K562 (cell line): Measurements from ENCODE around the gene MBNL1. TPM values are rescaled to one million over a fixed set of nuclear protein-coding genes. Genes with fewer than 3 reads are reported as not detected.
A peak's percentile ranks its signal among the peaks of the same experiment; 100 is the strongest.

Source experiments
- BCL6 ChIP-seq: fragments of 250-450 bp; sonication (Bioruptor Pico); IDR thresholded peaks from 2 replicates; pipeline ENCODE4 v1.4.0; 2020
- CBFA2T2 ChIP-seq: fragments of 450-650 bp; conservative IDR thresholded peaks from 2 replicates; pipeline ENCODE4 v1.6.1; 2017; ENCODE audit warnings: mild to moderate bottlenecking
- CEBPB ChIP-seq: fragments of 450-650 bp; IDR thresholded peaks from 2 replicates; pipeline ENCODE4 v1.6.1; 2016; ENCODE audit warnings: missing genetic modification characterization, missing compliant biosample characterization
- ELF1 ChIP-seq: fragments of 200-800 bp; sonication (Bioruptor generic); IDR thresholded peaks from 2 replicates; pipeline ENCODE4 v1.6.1; 2016; ENCODE audit warnings: missing genetic modification characterization, missing compliant biosample characterization
- EP300 ChIP-seq: IDR thresholded peaks from 2 replicates; pipeline ENCODE4 v1.6.1; 2012; ENCODE audit warnings: low read length, improper control_type of control experiment
- FOXK2 ChIP-seq, 2 experiments: fragments of 450-650 bp; IDR thresholded peaks in 1 of 2; conservative IDR thresholded peaks in 1 of 2; 2 replicates each; pipeline ENCODE4 v1.6.1; 2016; ENCODE audit warnings: low read depth in 2 of 2, mild to moderate bottlenecking in 1 of 2
- GABPA ChIP-seq: fragments of 200-800 bp; sonication (Bioruptor generic); conservative IDR thresholded peaks from 2 replicates; pipeline ENCODE4 v1.6.1; 2016; ENCODE audit warnings: low read depth, missing genetic modification characterization, missing compliant biosample characterization
- GTF2A2 ChIP-seq: IDR thresholded peaks from 2 replicates; pipeline ENCODE4 v1.6.1; 2016; ENCODE audit warnings: mild to moderate bottlenecking, missing genetic modification characterization, missing compliant biosample characterization
- HDAC3 ChIP-seq: fragments of 450-650 bp; IDR thresholded peaks from 2 replicates; pipeline ENCODE4 v1.6.1; 2018; ENCODE audit warnings: borderline replicate concordance, mild to moderate bottlenecking, moderate library complexity; ENCODE audit not compliant: partially characterized antibody
- JUN ChIP-seq, 2 experiments: sonication (generic) in 1 of 2; formaldehyde crosslinking in 1 of 2; IDR thresholded peaks; 2 replicates each; pipeline versions ENCODE4 v1.6.1 to v1.8.0; 2012 to 2022; ENCODE audit warnings: borderline replicate concordance in 2 of 2, mild to moderate bottlenecking in 2 of 2, improper control_type of control experiment in 1 of 2, low read depth in 1 of 2, low read length in 1 of 2, missing genetic modification reagents in 1 of 2
- MXI1 ChIP-seq: IDR thresholded peaks from 2 replicates; pipeline ENCODE4 v1.6.1; 2011; ENCODE audit warnings: low read depth, mild to moderate bottlenecking, improper control_type of control experiment, low read length
- NR2C1 ChIP-seq, 2 experiments: fragments of 450-650 bp; IDR thresholded peaks; 2 replicates each; pipeline ENCODE4 v1.6.1; 2017; ENCODE audit warnings: mild to moderate bottlenecking in 2 of 2, antibody characterized with exemption in 1 of 2, inconsistent platforms in 1 of 2, missing compliant biosample characterization in 1 of 2, missing genetic modification characterization in 1 of 2
- NR3C1 ChIP-seq: sonication (generic); formaldehyde crosslinking; IDR thresholded peaks from 2 replicates; pipeline ENCODE4 v1.8.1; 2022; ENCODE audit warnings: missing genetic modification reagents
- PCBP2 ChIP-seq: fragments of 200-400 bp; formaldehyde crosslinking; IDR thresholded peaks from 2 replicates; pipeline ENCODE4 v1.6.1; 2018; ENCODE audit warnings: low read length, low read depth, mild to moderate bottlenecking, moderate library complexity; ENCODE audit not compliant: poor library complexity, severe bottlenecking
- PHF8 ChIP-seq: fragments of 200-600 bp; sonication (generic); IDR thresholded peaks from 2 replicates; pipeline ENCODE4 v1.6.1; 2012; ENCODE audit warnings: mixed run types, mild to moderate bottlenecking, inconsistent platforms, low read length, moderate library complexity, borderline replicate concordance
- PML ChIP-seq: IDR thresholded peaks from 2 replicates; pipeline ENCODE4 v1.6.1; 2012; ENCODE audit warnings: low read length, inconsistent platforms
- PTTG1 ChIP-seq: fragments of 450-650 bp; IDR thresholded peaks from 2 replicates; pipeline ENCODE4 v1.6.1; 2016; ENCODE audit warnings: low read depth, mild to moderate bottlenecking, missing genetic modification characterization, missing compliant biosample characterization
- SETDB1 ChIP-seq: IDR thresholded peaks from one replicate; pipeline ENCODE4 v1.6.1; 2012; ENCODE audit warnings: low read length, control low read depth, inconsistent platforms
- SMARCC2 ChIP-seq: fragments of 450-650 bp; IDR thresholded peaks from 2 replicates; pipeline ENCODE4 v1.6.1; 2017; ENCODE audit warnings: antibody characterized with exemption, moderate library complexity, mild to moderate bottlenecking, low read depth
- SP1 ChIP-seq: sonication (generic); formaldehyde crosslinking; IDR thresholded peaks from 2 replicates; pipeline ENCODE4 v1.8.1; 2022; ENCODE audit warnings: mild to moderate bottlenecking, missing genetic modification reagents
- TCFL5 ChIP-seq: fragments of 250-450 bp; sonication (Bioruptor Pico); conservative IDR thresholded peaks from 2 replicates; pipeline ENCODE4 v1.6.1; 2021; ENCODE audit warnings: mild to moderate bottlenecking, moderate library complexity, matching md5 sums
- TSC22D4 ChIP-seq: fragments of 450-650 bp; IDR thresholded peaks from 2 replicates; pipeline ENCODE4 v1.6.1; 2016; ENCODE audit warnings: missing genetic modification characterization, missing biosample characterization, control low read depth
- ZBTB8A ChIP-seq: fragments of 450-650 bp; IDR thresholded peaks from 2 replicates; pipeline ENCODE4 v1.6.1; 2018; ENCODE audit warnings: mild to moderate bottlenecking, moderate library complexity; ENCODE audit not compliant: partially characterized antibody
- ZEB2 ChIP-seq: fragments of 450-650 bp; IDR thresholded peaks from 2 replicates; pipeline ENCODE4 v1.6.1; 2016
- ZNF277 ChIP-seq: fragments of 250-450 bp; sonication (Bioruptor Pico); IDR thresholded peaks from 2 replicates; pipeline ENCODE4 v1.8.0; 2022; ENCODE audit warnings: inconsistent platforms, mild to moderate bottlenecking, moderate library complexity, borderline replicate concordance
- ZNF583 ChIP-seq: fragments of 250-450 bp; sonication (Bioruptor Pico); IDR thresholded peaks from 2 replicates; pipeline ENCODE4 v1.4.0; 2020
- polyA plus RNA-seq, 8 experiments: library from polyadenylated mRNA; depleted of rRNA in 4 of 8; stranded (reverse) in 5 of 8; unstranded in 3 of 8; fragments of >200 nt; fragmentation: Nextera tagmentation in 2 of 8; fragmentation: Illumina TruSeq in 1 of 8; extraction: Ambion mirVana in 2 of 8; extraction: Trizol in 1 of 8; gene quantifications; 2 replicates each; pipeline versions ENCODE4 v1.2.1 to v1.2.3, GENCODE V29; 2011 to 2014; ENCODE audit warnings: inconsistent platforms in 1 of 8, missing spikeins in 1 of 8
- total RNA-seq, 7 experiments: library from RNA; depleted of rRNA in 6 of 7; stranded (reverse); fragments of >200 nt in 6 of 7; fragmentation: Illumina TruSeq in 2 of 7; extraction: Trizol in 2 of 7; gene quantifications; 2 replicates each; pipeline versions ENCODE4 v1.2.1 to v1.2.3, GENCODE V29; 2011 to 2021; ENCODE audit warnings: low replicate concordance in 1 of 7
- TF ChIP-seq, protein P1 (sequence below): fragments of 450-650 bp; formaldehyde crosslinking; IDR thresholded peaks from 2 replicates; pipeline ENCODE4 v1.4.0; 2020; ENCODE audit warnings: mild to moderate bottlenecking, moderate library complexity
- TF ChIP-seq, protein P2 (sequence below): fragments of 450-650 bp; IDR thresholded peaks from 2 replicates; pipeline ENCODE4 v1.6.1; 2017; ENCODE audit warnings: mild to moderate bottlenecking, moderate library complexity

The MBNL1 gene
- total and polyA plus RNA-seq, 9 of the 15 experiments (the other 6 are each of a cell fraction or from before 2014, with no cell fraction given): 70.3 to 243 (median 220) TPM

- no peak for TF ChIP-seq SP1 (CRISPR knock-in tag)
- TF ChIP-seq NR2C1 (IDR thresholded peaks at IDR 0.05): 0 out of 2 replicates have a peak, but pooled peaks have one; percentile 20
- TF ChIP-seq NR2C1 (tag; IDR thresholded peaks at IDR 0.05): no peak
- TF ChIP-seq NR3C1: no peak
- TF ChIP-seq TSC22D4 (tag): no peak
- TF ChIP-seq TCFL5 (CRISPR knock-in tag): no peak
- 0 out of 2 replicates have a peak, but pooled peaks have one; percentile 39 for TF ChIP-seq SMARCC2
- TF ChIP-seq PHF8: no peak
- TF ChIP-seq JUN (IDR thresholded peaks at IDR 0.05; ENCODE audit: borderline replicate concordance, low read depth, low read length): peak; percentile 50; the same call in 1 of the 2 replicates
- no peak for TF ChIP-seq JUN (CRISPR knock-in tag; IDR thresholded peaks at IDR 0.05; ENCODE audit: borderline replicate concordance)
- peak; percentile 53 for TF ChIP-seq HDAC3
- TF ChIP-seq PML: no peak
- no peak for TF ChIP-seq PTTG1 (tag)
- TF ChIP-seq GTF2A2 (tag): no peak
- TF ChIP-seq, protein P1, sequence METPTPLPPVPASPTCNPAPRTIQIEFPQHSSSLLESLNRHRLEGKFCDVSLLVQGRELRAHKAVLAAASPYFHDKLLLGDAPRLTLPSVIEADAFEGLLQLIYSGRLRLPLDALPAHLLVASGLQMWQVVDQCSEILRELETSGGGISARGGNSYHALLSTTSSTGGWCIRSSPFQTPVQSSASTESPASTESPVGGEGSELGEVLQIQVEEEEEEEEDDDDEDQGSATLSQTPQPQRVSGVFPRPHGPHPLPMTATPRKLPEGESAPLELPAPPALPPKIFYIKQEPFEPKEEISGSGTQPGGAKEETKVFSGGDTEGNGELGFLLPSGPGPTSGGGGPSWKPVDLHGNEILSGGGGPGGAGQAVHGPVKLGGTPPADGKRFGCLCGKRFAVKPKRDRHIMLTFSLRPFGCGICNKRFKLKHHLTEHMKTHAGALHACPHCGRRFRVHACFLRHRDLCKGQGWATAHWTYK (CRISPR knock-in tag): no peak
- TF ChIP-seq, protein P2, sequence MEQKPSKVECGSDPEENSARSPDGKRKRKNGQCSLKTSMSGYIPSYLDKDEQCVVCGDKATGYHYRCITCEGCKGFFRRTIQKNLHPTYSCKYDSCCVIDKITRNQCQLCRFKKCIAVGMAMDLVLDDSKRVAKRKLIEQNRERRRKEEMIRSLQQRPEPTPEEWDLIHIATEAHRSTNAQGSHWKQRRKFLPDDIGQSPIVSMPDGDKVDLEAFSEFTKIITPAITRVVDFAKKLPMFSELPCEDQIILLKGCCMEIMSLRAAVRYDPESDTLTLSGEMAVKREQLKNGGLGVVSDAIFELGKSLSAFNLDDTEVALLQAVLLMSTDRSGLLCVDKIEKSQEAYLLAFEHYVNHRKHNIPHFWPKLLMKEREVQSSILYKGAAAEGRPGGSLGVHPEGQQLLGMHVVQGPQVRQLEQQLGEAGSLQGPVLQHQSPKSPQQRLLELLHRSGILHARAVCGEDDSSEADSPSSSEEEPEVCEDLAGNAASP: no peak
- TF ChIP-seq EP300: no peak
- TF ChIP-seq ZBTB8A: no peak
- TF ChIP-seq ZNF277 (CRISPR knock-in tag): no peak
- TF ChIP-seq CBFA2T2: no peak
- TF ChIP-seq CEBPB (tag): no peak
- peak in 1 of 2 experiments; percentile 9; a peak in 1 of 4 replicates for TF ChIP-seq FOXK2 (conservative IDR thresholded peaks at IDR 0.05 in 1 of 2, IDR thresholded peaks at IDR 0.05 in 1 of 2; ENCODE audit: low read depth in 2 of 2)
- TF ChIP-seq PCBP2: no peak
- TF ChIP-seq BCL6 (CRISPR knock-in tag): no peak
- TF ChIP-seq ZEB2: no peak
- no peak for TF ChIP-seq SETDB1
- no peak for TF ChIP-seq GABPA (tag)
- no peak for TF ChIP-seq ZNF583 (CRISPR knock-in tag)
- no peak for TF ChIP-seq ELF1
- TF ChIP-seq MXI1: no peak
Observed at GRCh38 chr3:152272771-152273242, 4.1 kb downstream of the MBNL1 start (continued).
